Urothelium cell line (cell line): ENCODE measurements around the gene SH2D7.

Source experiments
- DNase-seq: peaks from one replicate; pipeline ENCODE4 v3.0.0; 2011; ENCODE audit warnings: low spot score, mixed read lengths
- FAIRE-seq: peaks from 2 replicates; lab custom pipeline; 2011; peaks lifted over from hg19 to GRCh38; lab: Jason Lieb, UNC

Gene SH2D7

DNA sequence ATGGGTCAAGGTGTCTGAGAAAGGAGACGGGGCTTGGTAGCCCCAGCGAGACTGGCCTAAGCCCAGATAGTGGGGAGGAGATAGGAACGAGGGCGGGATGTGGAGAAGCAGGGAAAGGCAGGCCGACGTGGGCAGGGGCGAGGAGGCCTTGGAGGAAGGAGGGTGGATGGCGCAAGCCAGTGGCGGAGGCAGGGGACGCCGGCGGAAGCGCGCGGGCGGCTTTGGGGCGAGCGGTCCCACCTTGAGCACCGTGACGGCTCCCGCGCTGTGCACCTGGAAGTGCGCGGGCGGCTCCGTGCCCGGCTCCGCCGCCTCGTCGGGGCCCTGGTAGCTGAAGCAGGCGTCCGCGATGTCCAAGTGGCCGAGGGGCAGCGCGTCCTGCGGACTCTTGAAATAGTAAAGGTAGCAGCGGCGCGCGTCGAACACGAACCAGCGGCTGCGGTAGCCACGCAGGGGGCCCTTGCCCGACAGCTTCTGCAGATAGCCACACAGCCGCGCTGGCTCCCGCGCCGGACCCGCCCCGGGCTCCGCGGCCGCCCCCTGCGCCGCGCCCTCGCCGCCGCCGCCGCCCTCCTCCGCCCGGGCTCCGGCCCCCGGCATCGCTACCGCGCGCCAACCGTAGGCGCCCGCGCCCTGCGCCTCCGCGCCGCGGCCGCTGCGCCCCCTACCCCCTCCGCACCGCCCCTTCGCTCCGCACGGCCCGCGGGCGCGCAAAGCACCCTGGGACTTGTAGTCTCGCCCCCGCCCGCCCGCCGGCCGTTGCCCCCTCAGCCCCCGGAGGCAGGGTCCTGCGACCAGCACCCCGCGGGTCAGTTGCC is 15.1 kb upstream of the SH2D7 start, which contains the start of gene TBC1D2B:
Gene TBC1D2B, minus strand, starts transcription at position 659 of the 818 bp plus-strand sequence. Its CDS starts 59 bp downstream, at position 600.
- FAIRE-seq (no peak), DNase-seq (peak; percentile 86)

DNA sequence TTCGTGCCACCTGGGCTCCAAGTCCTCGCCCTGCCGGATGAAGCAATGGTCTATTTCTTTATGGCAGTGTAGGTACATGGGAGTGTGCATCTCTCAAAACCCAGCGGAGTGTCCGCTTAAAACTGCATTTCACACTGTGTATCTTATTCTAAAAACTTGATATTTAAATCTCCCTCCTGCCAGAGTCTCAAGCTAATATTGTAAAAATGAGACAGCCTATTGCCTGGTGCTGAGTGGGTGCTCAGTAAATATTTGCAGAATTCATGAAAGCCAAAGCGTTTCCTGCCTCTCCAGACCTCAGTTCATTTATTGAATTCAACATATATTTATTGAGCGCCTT is 14.5 kb upstream of the SH2D7 start:
- FAIRE-seq (no peak), DNase-seq (no peak)

DNA sequence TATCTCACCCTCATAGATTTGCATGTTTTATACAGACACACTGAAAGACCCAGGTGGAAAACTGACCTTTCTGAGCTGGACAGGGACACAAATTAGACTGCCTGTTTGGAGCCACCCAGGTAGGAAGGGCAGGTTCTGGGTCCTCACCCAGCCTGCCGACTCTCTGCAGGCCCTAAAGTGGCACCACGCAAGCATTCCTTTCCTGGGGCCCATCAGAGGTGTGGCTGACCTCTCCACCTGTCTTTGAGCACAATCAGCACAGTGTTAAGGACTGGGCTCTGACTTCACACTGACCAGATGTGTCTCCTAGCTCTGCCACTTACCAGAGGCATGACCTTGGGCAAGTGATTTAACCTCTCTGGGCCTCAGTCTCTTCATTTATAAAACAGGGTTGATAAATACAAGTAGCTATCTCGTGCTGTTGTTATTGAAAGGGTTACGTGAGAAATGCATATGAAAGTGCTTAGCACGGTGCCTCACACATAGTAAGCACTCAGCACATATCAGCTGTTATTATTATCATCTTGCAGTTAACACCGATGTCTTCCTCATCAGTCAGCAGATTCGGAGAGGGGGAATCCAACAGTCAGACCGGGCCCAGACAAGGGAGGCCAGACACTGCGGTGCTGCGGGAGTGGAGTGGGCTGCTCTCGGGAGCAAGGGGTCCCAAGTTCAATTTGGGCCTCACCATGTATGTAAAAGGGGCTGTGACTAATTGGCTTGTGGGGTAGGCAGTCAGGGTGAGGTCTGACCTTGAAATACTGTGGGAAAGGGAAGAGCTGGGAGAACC is 12.9 kb upstream of the SH2D7 start:
- DNase-seq (no peak), FAIRE-seq (no peak)

DNA sequence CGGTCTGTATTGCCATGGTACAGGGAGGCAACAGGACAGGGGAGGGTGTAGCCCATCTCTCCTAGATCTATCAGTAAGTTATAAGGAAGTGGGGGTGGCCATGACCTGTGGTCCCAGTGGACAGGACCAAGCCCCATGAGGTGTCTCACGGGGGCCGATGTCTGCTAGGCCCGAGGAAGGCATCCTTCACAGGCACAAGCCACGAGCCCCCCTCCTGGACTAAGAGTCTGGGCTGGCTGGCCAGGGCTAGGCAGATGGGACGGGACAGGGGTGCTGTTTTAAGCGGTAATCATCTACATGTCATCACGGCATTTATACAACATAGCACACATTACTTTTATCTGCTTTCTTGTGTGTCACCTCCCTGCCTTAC is 12.3 kb upstream of the SH2D7 start:
- DNase-seq (no peak), FAIRE-seq (peak; percentile 76)

DNA sequence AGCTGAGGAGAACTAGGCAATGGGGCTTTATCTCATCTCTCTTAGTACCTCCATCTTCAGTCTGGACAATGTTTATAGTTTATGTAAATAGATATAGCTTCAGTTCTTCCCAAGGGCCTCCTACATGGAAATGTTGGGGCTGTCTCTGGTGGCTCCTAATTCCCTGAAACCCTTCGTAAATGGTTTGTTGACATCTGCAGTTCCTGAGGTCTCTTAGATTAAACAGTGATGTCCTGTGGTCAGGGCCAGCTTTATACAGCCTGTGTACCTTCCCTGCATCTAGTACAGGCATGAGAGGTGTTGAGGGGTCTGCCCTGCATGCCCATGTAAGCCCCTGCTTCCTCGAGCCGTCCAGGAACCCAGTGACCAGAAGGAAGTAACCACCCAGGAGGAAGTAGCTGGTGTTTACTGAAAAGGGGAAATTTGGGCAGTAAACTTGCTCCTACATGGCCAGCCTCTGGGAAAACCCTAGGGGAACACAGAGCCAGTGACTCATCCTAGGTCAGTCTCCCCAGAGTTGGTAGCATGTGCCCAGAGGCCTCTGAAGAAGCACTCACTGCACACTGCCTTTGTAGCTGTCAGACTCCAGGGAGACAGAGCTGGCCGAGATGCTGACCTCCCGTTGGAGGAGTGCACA is 10.1 kb upstream of the SH2D7 start:
- FAIRE-seq: no peak
- DNase-seq: no peak

DNA sequence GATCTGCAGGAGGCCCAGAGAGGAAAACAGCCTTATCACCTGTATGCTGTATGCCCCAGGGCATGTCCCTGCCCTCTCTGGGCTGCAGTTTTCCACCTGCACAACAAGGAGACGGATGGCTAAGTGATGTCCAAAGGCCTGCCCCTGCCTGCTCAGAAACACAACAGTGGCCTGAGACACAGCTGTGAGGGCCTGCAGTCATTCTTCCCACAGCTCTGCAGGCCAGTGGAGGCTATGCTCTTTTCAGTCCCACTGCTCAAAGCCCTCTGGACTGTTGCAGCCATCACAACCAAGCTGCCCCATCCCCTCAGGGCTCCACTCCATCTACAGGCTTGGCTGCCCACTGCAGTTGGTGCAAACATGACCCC is 9.6 kb upstream of the SH2D7 start:
- no peak for DNase-seq
- no peak for FAIRE-seq

DNA sequence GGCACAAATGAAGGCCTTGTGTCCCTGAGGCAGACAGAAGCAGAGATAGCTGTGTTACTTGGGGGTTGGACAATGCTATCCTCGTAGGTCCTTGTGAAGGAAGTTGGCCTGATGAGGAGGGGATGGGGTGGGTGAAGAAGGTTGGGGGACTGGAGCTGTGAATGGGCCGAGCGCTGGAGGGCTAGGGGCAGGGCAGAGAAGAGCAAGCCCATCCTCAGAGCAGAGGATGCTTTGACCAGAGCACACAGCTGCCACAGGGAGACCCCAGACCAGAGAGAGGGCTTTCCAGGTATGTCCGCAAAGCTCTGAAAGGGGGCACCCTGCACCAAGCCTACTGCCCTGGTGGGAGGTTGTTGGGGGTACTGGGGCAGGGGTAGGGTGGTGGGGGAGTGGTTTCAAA is 9.2 kb upstream of the SH2D7 start:
- DNase-seq (no peak), FAIRE-seq (no peak)

DNA sequence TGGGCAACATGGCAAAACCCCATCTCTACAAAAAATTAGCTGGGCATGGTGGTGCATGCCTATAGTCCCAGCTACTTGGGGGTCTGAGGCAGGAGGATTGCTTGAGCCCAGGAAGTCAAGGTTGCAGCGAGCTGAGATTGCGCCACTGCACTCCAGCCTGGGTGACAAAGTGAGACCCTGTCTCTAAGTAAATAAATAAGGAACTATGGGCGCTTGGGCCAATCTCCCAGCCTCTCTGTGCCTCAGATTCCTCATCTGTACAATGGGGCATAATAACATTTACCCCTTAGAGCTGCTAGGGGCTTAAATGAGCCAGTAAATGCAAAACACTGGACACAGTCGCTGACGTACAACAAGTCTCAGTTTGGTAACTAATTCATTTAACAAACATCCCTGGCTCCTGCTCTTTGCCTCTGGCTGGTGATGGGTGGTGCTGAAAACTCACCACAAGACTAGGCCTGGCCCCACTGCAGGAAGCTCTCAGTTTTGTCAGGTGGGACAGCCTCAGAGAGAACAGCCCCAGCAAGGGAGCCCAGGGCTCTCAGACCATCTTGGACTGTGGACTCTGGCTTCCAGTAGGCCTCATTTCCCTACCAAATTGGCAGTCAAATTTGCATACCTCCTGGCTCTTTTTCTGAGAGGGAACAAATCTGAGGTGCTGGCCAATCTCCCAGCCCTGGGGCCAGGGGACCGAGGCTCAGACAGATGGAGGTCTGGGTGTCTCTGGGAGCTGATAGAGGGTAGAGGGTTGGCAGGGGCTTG is 8.5 kb upstream of the SH2D7 start:
- FAIRE-seq: no peak

DNA sequence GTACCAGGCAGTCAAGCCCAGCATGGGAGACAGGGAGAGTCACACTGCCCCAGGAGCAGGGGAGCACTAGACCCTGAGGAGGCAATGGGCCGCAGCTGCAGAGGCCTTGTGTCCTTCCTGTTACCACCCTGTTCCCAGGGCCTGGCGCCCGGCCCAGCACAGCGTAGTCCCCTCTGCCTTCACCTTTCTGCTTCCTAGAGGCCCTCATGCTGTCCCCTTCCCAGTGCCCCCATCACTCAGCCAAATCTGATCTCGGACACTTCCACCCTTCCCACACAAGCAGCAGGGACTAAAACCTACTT is 8.0 kb upstream of the SH2D7 start:
- FAIRE-seq (no peak), DNase-seq (no peak)

More for the DNA sequence above, 8.5 kb upstream of the SH2D7 start:
- DNase-seq: no peak

DNA sequence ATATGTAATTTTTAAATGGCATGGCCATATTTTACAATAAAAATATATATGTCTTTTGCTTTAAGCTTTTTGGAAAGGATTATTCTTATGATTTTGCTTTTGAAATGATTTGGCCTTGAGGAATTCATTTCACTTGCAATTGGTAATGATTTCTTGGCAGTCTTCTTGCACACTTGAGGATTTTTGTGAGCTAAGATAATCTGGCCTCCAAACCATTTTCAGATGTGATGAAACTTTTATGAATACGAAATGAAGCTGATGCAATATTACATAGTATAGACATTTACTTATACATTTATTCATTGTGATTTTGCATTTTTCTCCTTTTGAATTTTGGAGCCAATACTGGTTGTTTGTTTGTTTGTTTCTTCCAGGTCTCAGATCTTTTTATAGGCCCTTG is 6.4 kb upstream of the SH2D7 start:
- FAIRE-seq (no peak), DNase-seq (no peak)

DNA sequence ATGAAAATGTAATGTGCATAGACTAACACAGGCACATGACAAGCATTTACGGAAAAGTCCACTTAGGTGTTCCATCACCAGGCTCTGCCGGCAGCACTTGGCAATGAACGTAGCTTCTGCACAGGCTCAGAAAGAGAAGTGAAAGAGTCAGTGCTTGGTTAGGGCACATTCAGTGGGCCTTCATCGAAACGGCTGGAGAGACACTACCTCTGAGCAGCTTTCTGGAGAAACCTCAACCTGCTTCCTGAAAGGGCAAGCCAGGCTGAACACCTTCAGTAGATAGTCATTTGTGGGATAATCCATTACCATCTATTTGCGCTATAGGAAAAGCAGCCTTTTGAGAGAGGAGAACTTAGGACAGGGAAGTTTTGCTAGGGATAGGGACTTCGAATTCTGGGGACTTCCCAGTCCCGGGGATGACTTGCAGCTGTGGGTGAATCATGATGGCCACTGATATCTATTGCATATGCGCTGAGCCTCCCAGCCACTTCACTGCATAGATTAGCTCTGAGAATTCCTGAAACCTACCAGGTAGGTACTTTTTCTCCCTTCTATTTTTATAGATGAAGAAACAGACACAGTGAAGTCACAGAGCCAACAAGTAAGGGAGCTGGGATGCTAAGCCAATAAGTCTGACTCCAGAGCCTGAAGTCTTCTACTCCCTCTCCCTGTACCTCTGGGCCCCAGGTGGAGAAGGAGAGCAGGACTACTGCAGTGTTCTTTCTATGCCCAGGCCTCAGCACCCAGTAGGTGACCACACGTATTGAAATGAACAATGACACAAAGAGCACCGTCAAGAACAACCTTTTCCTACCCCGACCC is 4.2 kb upstream of the SH2D7 start:
- FAIRE-seq (no peak), DNase-seq (no peak)

DNA sequence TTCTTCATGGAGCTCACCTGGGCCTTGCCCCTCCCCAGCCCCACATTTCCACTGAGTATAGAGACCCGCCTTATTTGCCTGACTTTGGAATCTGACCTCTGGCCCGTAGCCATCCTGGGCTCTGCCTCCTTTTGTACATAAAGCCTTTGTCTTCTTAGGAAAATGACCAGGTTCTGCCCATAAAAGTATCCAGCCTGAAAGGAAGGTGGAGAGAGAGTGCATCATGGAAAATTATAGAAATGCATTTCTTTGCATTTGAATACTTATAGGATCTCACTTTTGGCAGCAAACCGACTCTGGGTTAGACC is 3.6 kb upstream of the SH2D7 start:
- DNase-seq: no peak
- FAIRE-seq: no peak

DNA sequence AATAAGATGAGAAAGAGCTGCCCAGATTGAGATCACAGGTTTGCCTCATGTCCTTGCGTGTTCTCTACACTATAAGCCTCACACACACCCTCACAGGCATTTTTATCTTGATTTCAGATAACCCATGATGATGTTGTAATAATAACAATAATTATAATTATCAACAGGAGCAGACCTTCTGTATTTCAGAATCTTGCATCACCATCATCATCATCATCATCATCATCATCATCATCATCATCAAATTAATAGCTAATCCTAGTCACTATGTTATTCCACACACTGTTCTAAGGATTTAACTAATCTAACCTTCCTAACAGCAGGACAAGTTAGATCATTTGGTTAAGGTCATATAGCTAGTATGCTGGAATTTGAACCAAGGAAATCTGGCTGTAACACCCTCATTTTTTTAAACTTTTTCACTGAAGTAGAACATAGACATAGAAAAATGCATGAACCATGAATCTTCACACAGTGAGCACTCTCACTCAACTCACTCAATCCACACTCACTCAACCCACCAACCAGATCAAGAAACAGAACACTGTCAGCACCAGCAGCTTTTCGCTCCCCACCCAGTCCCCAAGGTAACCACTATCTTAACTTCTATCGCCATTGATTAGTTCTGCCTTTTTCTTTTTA is 1.8 kb upstream of the SH2D7 start:
- no peak for FAIRE-seq

DNA sequence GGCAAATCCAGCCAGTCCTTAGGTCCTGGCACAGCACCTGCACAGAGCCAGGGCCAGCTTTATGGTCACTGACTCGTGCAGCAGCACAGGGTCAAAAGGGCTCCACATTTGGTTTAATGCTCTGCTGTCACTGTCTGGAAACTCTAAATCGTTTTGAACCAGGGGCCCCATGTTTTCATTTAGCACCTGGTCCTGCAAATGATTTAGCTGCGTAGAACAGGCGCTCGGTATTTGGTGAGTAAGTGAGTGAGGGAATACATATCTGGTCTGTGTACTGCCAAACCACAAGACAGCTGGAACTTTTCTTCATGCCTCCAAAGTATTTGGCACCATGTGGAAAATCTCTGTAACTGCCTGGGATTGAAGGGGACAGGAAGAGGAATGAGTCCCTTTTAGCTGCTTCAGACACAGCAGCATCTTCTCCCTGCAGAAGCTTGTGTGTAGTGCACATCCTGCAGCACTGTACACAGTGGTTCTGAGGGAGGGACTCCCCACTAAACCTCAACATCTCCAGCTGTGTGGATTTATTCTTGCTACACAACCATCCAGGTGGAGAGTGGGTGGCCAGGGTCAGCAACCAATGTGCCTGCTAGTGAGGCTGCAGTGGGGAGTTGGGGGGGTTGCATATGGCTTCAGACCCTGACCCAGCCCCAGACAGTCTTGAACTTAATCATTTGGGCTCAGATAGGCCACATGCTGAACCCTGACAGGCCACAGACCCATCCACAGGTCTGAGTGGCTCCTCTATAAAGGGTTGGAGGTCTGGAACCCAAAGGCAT is 1.1 kb downstream of the SH2D7 start:
- FAIRE-seq: no peak

More for the DNA sequence above, 1.8 kb upstream of the SH2D7 start:
- no peak for DNase-seq

DNA sequence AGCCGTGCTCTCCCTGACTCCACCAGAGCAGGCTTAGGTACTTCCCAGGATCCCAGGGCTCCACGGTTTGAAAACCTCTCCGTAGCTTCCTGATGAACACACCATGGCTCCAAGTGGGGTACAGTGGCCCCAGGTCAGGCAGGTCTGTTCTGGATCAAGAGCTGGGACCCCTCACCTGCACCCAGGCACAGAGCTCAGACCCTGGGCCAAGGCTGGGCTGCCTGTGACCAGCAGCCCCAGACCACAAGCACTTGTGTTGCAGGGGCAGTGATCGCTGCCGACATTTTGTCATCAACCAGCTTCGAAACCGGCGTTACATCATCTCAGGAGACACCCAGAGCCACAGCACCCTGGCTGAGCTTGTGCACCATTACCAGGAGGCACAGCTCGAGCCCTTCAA is 5.3 kb downstream of the SH2D7 start:
- DNase-seq: no peak
- no peak for FAIRE-seq

More for the DNA sequence above, 1.1 kb downstream of the SH2D7 start:
- no peak for DNase-seq

DNA sequence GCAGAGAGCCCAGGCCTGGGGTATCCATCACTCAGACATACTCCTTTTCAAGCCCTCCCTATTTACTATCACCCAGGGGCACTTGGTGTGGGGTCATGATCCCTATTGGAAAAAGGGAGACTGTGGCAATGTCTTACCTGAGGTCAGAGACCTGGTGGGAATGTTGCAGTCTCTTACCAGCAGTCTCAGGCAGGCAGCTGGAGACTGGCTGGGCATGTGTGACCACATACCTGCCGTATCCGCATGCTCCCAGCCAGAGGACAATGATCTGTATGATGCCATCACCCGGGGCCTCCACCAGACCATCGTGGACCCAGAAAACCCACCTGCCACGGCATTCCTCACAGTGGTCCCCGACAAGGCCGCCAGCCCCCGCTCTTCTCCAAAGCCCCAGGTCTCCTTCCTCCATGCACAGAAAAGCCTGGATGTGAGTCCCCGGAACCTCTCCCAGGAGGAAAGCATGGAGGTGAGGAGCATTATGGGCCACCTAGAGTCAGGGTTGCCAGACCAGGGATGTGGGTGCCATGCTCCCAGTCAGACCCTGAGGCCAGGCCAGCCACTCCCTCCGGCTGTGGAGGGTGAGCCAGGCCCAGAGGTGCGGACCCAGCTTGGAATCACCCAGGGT is 5.9 kb downstream of the SH2D7 start:
- DNase-seq (no peak), FAIRE-seq (no peak)

DNA sequence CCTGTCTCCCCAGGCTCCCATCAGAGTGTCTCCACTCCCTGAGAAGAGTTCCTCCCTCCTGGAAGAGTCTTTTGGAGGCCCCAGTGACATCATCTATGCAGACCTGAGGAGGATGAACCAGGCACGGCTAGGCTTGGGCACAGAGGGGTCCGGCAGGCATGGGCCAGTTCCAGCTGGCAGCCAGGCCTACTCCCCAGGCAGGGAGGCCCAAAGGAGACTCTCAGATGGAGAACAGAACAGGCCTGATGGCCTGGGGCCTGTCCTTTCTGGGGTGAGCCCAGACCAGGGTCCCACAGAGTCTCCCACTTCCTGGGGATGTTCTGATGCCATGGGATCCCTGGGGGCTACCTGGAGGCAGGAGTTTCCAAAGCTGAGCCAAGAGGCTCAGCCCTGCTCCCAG is 8.5 kb downstream of the SH2D7 start:
- DNase-seq (no peak), FAIRE-seq (no peak)

DNA sequence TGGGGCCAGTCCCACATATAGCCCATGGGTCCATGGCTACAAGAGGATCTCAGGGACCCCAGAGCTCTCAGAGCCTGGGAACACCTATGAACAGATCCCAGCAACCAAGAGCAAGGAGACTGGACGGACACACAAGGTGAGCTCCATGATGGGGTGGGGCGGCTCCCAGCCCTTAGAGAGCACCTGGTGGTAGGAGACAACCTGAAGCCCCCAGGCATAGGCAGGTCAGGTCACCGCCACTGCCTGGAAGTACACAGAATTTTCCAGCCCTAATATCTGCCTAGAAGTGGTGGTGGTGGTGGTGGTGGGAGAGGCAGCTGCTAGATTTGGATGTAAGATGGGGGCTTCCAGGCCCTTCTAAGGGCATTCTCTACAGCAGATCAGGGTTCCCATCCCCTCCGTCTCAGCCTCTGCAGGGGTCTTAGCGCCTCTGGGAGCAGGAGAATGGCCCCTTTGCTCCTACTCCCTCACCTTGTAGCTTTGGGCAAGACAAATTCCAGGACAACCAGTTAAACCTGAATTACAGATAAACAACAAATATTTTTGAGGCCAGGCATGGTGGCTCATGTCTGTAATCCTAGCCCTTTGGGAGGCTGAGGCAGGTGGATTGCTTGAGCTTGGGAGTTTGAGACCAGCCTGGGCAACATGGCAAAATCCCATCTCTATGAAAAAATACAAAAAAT is 9.2 kb downstream of the SH2D7 start:
- no peak for DNase-seq
- FAIRE-seq: no peak
